Uterus (tissue), 2 donors: ENCODE measurements around the gene KRT78.

Experiments used
- POLR2A ChIP-seq, 2 donors: fragments of 450-650 bp; IDR thresholded peaks; one replicate each; pipeline ENCODE4 v1.6.1; 2016; ENCODE audit warnings: antibody characterized with exemption in 2 of 2, mild to moderate bottlenecking in 1 of 2, moderate library complexity in 1 of 2
- TF ChIP-seq, protein P1 (sequence below), 4 experiments: fragments of 200-600 bp in 2 of 4; fragments of 450-650 bp in 2 of 4; sonication (generic) in 2 of 4; IDR thresholded peaks; one replicate each; pipeline ENCODE4 v1.5.1; 2016 to 2019; ENCODE audit warnings: antibody characterized with exemption in 4 of 4, mild to moderate bottlenecking in 2 of 4, moderate library complexity in 1 of 4

DNA sequence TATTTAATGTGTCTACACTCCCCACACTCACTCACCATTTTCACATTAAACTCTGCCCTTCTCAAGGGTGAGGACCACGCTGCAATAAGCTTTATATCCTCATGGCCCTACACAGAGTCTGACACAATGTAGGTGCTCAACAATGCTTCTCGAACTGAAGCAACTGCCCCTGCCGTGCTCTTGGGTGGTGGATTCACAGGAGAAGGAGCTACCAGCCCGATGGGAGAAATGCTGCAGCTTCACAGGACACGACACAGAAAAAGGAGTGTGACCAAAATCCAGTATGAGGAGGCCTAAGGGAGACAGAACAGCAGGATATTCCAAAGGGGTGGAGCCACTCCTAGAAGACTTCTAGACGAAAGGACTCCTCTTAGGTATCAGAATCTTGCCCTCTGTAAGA lies 46.4 kb downstream of the KRT78 start:
- TF ChIP-seq POLR2A (IDR thresholded peaks at IDR 0.05), result no peak
- TF ChIP-seq, protein P1, sequence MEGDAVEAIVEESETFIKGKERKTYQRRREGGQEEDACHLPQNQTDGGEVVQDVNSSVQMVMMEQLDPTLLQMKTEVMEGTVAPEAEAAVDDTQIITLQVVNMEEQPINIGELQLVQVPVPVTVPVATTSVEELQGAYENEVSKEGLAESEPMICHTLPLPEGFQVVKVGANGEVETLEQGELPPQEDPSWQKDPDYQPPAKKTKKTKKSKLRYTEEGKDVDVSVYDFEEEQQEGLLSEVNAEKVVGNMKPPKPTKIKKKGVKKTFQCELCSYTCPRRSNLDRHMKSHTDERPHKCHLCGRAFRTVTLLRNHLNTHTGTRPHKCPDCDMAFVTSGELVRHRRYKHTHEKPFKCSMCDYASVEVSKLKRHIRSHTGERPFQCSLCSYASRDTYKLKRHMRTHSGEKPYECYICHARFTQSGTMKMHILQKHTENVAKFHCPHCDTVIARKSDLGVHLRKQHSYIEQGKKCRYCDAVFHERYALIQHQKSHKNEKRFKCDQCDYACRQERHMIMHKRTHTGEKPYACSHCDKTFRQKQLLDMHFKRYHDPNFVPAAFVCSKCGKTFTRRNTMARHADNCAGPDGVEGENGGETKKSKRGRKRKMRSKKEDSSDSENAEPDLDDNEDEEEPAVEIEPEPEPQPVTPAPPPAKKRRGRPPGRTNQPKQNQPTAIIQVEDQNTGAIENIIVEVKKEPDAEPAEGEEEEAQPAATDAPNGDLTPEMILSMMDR (IDR thresholded peaks at IDR 0.05), result no peak
